CD1c-positive myeloid dendritic cell (primary cell): ENCODE results near the gene GRIN1.

Experiments used
- DNase-seq: peaks from one replicate; pipeline ENCODE4 v3.0.0-alpha.2; 2016; ENCODE audit errors: extremely low spot score

Gene GRIN1

GRCh38 chr9:137164370-137165249 is 25.7 kb downstream of the GRIN1 start:
- DNase-seq = no peak

- no peak for DNase-seq
These were observed 26.4 kb downstream of the GRIN1 start for GRCh38 chr9:137165250-137165836.

GRCh38 chr9:137166380-137167229 is 27.7 kb downstream of the GRIN1 start:
- no peak for DNase-seq

DNA sequence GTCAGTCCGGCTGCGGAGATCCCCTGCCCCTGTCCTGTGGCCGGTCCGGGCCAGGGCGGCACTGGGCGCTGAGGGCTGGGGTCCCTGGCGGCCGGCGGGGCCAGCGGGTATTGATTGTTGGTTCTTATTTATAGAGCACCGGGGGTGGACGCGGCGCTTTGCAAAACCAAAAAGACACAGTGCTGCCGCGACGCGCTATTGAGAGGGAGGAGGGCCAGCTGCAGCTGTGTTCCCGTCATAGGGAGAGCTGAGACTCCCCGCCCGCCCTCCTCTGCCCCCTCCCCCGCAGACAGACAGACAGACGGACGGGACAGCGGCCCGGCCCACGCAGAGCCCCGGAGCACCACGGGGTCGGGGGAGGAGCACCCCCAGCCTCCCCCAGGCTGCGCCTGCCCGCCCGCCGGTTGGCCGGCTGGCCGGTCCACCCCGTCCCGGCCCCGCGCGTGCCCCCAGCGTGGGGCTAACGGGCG is 28.4 kb downstream of the GRIN1 start:
- DNase-seq = no peak

GRCh38 chr9:137167747-137168572 is 29.0 kb downstream of the GRIN1 start:
- no peak for DNase-seq

GRCh38 chr9:137168573-137168903 is 29.6 kb downstream of the GRIN1 start:
- DNase-seq = no peak

DNA sequence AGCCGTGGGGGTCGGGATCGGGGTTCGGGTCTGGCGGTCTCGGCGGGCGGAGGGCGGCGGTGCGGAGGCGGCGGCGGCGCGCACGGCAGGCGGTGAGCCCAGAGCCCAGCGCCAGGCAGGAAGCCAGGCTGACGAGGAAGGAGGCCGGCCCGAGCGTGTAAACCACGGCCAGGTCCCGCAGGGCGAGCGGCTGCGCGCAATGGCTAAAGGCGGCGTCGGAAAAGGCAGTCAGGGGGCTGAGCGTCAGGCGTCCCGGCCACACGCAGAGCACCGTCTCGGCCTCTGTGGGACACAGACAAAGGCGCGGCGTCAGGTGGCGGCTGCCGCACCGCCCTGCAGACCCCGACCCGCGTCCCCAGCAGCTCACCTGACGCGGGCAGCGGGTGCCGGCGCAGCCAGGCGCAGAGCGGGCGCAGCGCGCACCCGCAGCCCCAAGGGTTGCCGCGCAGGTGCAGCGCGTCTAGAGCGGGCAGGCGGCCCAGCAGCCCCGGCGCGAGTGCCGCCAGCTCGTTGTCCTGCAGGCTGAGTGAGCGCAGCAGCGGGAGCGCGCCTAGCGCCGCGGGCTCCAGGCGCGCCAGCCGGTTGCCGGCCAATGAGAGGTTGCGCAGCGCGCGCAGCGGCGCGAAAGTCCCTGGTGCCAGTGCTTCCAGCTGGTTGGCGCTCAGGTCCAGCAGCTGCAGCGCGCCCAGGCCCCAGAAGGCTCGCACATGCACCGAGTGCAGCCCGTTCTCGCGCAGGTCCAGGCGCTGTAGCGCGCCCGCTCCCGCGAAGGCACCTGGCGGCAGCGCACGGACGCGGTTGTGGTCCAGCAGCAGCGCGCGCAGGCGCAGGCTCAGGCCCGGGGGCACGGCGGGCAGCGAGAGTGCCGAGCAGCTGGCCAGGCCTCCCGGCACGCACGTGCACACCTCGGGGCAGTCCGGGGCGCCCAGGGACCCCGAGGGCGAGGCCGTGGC is 30.2 kb downstream of the GRIN1 start:
- DNase-seq = no peak

DNA sequence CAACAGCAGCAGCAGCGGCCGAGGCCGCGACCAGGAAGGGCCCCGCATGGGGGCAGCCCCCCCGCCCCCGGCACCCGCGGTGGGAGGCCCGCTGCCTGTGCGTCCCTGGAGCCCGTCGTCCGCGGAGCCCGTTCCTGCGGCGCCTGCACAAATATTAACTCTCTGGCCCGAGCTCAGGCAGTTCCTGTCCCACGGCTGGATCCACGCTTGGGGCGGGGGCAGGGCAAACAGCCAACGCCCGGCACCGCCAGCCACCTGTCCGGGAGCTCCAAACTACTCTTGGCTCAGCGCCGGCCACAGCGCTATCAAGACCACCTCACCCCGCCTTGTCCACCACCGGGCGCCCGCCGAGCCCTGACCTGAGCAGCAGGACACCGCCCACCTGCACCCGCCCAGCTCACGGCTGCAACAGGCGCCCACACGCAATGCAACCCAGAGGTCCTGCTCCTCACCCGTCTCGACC is 31.0 kb downstream of the GRIN1 start, which contains the start of gene LRRC26:
LRRC26 (minus strand) TSS at position 156 of the 463 bp plus-strand sequence; CDS start at position 48, 108 bp downstream.
- DNase-seq = no peak

DNA sequence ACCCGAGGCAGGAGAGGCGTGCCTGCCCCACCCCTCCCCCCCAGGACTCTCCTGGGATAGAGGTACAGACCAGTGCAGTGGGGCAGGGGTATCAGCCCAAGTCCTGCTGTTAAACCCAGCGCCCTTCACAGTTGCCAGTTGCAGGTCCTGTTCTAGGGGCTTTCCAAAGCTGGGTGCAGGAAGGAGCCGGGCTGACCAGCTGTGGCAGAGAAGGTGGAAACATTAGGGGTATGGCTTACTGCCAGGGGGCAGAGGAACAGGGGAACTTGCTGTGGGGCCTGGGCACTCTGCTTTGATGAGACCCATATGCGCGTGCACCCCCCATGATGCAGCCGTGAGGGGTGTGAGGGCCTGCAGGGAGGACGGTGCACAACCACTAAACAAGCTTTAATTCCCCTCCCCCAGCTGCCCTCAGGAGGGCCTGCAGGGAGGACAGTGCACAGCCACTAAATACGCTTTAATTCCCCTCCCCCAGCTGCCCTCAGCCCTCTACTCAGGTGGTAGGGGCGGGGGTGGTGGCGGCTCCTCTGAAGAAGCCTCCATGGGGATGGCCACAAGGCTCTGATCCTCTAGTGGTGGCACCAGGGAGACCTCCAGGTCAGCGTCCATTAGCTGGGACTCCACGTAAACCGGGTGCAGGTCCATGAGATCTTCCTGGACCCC is 31.7 kb downstream of the GRIN1 start:
- DNase-seq = no peak

DNA sequence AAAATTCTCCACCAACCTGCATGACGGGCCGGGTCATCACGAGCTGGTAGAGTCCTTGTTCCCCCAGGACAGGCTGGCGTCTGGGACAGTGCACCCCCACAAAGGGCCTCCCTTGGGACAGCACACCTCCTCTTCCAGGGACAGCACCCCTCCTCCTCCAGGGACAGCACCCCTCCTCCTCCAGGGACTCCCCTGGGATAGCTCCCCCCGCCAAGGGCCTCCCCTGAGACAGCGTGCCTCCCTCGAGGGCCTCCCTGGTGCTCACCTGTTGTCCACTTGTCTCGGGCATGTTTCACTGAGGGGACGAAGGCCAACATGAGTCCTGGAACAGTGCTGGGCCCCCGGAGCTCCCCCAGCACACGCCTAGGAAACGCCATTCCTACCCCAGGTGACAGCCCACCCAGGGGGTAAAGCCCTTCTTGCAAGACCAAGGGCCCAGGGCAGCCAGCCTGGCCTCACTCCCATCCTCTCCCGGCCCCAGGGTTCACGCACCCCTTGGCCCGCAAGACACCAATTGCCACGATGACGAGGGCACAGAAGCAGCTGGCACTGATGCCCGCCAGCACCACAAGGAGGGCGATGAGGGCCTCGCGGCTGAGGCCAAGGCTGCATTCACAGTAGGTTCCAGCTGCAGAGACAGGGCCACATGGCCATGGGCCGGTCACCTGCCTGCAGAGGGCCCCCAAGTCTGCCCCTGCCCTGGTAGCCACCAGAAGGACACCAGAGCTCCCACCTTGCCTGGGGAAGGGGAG is 32.4 kb downstream of the GRIN1 start:
- DNase-seq = no peak

DNA sequence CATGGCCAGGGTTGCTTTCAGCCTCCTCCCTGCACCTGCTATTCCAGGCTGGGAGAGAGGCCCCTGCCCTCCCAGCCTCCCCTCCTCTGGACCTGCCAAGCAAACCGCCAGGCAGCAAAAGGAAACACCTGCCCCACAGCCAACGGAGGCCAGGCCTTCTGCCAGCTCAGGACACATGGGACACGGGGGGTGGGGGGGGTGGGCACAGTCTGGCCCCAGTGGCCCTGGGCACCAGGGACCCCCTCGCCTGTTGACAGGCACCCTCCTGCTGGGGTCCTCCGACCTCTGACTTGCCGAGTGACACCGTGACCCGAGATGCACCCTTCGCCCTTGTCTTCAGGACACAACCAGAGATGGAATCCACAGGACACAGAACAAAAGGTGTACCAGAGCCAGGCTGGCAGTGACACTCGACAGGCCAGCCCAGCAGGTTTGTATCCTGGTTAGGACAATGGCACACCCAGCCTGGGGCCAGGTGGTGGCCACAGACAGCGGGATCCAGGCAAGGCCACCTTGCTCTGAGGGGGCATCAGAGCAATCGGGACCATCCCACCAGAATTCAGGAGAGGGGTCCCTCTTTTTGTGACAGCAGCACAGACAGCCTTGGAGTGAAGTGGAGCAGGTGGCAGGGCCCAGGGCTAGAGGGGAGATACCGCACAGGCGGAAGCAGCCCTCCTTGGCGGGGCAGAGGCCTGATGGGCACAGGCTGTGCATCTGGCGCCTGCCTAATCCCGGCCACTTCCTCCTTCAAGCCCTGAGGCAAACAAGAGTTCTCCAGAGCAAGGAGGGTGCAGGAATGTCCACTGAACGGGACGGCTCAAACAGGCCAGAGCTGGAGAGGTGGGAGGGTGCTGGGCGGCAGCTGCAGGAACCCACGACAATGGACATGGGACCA is 34.2 kb downstream of the GRIN1 start:
- no peak for DNase-seq

DNA sequence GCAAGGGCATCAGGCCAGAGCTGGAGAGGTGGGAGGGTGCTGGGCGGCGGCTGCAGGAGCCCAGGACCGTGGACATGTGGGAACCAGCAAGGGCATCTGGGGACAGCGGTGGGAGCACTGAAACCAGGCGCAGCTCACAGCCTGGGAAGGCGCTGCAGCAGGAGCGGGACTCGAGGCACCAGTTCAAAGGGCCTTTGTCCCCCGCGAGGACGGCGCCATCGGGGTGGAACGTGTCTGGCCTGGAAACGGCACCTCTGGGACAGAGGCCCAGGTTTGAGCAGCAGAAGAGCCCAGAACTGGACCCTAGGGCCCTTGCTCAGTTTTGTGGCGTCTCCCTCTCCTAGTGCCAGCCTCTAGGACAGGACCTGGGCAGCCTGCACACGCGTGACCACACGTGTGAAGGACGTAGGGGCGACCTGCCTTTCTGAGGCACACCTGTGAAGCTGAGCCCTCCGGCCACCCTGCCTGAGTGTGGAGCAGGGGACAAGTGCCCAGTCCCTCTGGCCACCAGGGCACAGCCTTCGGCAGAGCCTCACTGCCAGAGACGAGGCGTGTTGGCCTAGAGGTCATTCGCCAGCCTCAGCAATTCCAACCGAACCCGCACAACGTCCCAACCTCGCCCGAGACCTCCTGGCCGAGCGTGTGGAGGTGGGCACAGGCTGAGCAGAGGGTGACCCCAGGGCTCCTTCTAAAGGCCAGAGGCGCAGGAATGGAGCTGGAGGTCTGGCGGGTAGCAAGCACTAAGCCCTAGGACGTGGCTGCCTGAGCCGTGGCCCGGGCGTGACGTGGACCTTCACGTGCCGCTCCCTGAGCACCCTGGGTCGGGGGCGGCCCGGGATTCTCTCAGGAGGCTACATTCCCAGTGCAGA is 35.1 kb downstream of the GRIN1 start:
- DNase-seq = no peak

DNA sequence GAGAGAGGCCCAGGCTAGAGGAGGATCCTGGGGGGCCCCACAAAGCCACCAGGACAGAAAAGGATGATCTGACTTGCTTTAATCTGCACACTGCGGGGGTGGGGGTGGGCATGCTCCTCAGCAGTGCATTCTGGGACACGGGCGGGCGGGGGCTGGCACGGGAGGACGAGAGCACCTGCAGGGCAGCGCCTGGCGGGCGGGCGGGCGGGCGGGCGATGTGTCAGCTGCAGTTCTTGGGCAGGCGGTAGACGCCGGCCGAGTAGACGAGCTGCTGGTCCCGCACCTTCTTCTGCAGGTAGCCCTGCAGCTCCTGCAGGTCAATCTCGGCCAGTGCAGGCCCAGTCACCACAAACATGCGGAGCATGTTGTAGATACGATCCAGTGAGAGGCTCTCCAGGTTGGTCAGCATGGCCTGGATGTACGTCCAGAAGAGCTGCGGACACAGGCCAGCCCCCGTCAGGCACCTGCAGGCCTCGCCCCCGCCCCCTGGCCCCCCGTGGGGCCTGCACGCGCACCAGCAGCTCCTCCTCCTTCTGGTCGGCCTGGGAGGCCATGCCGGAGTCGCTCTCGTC is 35.9 kb downstream of the GRIN1 start:
- DNase-seq = no peak

DNA sequence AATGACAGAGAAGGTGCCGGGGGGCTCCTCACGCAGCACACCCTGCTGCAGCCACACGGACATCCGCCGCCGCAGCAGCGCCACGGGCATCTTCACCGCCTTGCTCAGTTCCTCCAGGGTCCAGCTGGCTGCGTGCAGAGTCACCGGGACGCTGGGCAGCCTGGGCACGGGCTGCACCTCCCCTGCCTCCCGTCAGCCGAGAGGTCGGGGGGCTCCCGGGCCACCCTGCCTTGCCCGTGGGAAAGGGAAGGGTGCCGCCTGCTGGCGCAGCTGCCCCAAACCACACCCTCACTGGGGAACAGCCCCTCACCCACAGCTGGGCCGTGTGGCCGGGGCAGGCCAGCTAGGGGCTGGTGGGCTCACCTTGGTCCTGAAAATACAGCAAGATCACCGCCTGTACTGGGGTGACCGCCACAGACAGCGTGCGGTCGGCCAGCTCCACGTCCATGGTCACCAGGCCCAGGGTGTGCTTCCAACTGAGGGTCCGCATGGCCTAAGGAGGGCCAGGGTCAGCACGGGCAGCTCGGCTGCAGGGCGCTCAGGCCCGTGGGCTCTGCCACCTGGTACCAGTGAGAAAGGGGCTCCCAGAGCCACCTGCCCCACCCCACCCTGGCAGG is 36.5 kb downstream of the GRIN1 start:
- no peak for DNase-seq

DNA sequence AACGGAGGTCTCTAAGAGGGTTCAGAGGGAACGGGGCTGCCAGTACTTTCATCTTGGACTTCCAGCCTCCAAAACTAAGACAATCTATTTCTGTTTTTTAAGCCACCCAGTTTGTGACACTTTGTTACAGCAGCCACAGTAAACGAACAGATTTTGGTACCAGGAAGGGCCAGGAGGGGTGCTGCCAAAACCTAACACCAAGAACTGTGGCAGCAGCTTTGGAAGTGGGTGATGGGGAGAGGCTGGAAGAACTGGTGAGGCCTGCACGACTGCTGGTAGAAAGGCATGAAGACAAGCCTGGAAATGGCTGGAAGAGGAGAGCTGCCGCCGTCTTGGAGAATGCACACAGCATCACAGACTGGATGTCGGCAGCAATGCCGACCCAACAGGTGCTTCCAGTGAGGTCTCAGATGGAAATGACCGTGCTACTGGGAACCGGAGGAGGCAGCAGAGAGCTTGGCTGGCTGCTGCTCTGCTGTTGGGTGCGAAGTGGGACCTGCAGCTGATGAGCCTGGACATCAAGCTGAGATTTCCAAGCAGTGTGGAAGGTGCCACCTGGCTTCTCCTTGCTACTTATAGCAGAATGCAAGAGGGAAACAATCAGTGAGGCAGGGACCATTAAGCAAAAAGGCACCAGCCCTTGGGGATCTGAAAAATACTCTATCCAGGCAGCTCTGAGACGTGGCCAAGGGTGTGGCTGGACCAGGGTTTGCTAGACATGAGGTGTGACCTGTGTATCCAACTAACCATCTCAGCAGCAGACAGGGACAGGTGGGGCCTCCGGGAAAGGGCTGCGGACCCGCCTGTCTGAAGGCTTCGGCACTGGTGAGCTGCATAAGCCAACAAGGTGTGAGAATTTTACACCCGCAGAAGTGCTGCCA is 37.6 kb downstream of the GRIN1 start:
- DNase-seq = peak; percentile 15
